ENCODE results near the gene TTLL13.
A peak's percentile ranks its signal among the peaks of the same experiment; 100 is the strongest.

The TTLL13 gene

GRCh38 chr15:90227816-90228772 lies 21.3 kb upstream of the TTLL13 start:
- no peak for TF ChIP-seq CTCF (IDR thresholded peaks at IDR 0.05)

GRCh38 chr15:90228960-90229359 lies 20.4 kb upstream of the TTLL13 start:
- no peak for TF ChIP-seq CTCF (IDR thresholded peaks at IDR 0.05)

GRCh38 chr15:90230071-90230494 lies 19.3 kb upstream of the TTLL13 start:
- TF ChIP-seq CTCF (IDR thresholded peaks at IDR 0.05) = peak; percentile 28; the same call in 1 of the 2 replicates

- no peak for TF ChIP-seq CTCF (IDR thresholded peaks at IDR 0.05)
Observed at GRCh38 chr15:90230610-90231009, 18.7 kb upstream of the TTLL13 start.

GRCh38 chr15:90231028-90232017 lies 18.0 kb upstream of the TTLL13 start:
- no peak for TF ChIP-seq CTCF (IDR thresholded peaks at IDR 0.05)

- TF ChIP-seq CTCF (IDR thresholded peaks at IDR 0.05) = no peak
Observed at GRCh38 chr15:90232196-90232595, 17.2 kb upstream of the TTLL13 start.

GRCh38 chr15:90232941-90233386 lies 16.4 kb upstream of the TTLL13 start:
- TF ChIP-seq CTCF (IDR thresholded peaks at IDR 0.05) = no peak; the same call in 1 of the 2 replicates
